Measurements from ENCODE around the gene HOXB8. TPM values are rescaled to one million over a fixed set of nuclear protein-coding genes. Genes with fewer than 3 reads are reported as not detected.

HOXB8 gene
- total RNA-seq, 1 experiment from 2014 or later = 0.70 TPM

GRCh38 chr17:48569674-48570324, 45.3 kb downstream of the HOXB8 start:
- Histone ChIP-seq H3K27me3 (ENCODE audit: insufficient read depth, low read depth) (no peaks in the 10 kb centered on the region), H3K9me3 (ENCODE audit: insufficient read depth, low read depth) (no peaks in the 10 kb centered on the region), H2AFZ (no peak overlapping the region), H3K4me2 (no peak overlapping the region), H3K27ac (no peak overlapping the region), H4K20me1 (ENCODE audit: insufficient read depth) (no peaks in the 10 kb centered on the region), H3K79me2 (ENCODE audit: low read depth) (no peaks in the 10 kb centered on the region), H3K9me2 (ENCODE audit: insufficient read depth) (no peaks in the 10 kb centered on the region), H3K4me1 (replicated peaks; ENCODE audit: insufficient read depth) (0 out of 2 replicates have a peak, but pooled peaks cover 6% of the 10 kb centered on the region), H3K36me3 (ENCODE audit: low read depth) (no peaks in the 10 kb centered on the region), H3K4me3 (no peak overlapping the region), H3F3A (ENCODE audit: insufficient read depth, low read depth) (no peaks in the 10 kb centered on the region)
- intact Hi-C loops (cut with micrococcal nuclease; ENCODE audit: unreplicated experiment) = no loop called here
- no TSS peak for BruUV-seq (replicated peaks)
- ChIA-PET POLR2A (ENCODE audit: unreplicated experiment) (no interaction called here), CTCF (interaction anchor here (0.6 kb wide), 2 partner anchors 48 to 228 kb away, joined by 4 to 7 read pairs; no protein-coding TSS in a partner anchor)
- no peak for DNase-seq
- TF ChIP-seq CTCF (conservative IDR thresholded peaks at IDR 0.05) (no peak), EZH2 (IDR thresholded peaks at IDR 0.05; ENCODE audit: low read depth) (no peak)

- no peak overlapping the region for H3K4me3 ChIP-seq
- intact Hi-C loops (cut with micrococcal nuclease; ENCODE audit: unreplicated experiment) = no loop called here
- H3K36me3 ChIP-seq (ENCODE audit: low read depth) = no peaks in the 10 kb centered on the region
- POLR2A ChIA-PET (ENCODE audit: unreplicated experiment) = no interaction called here
- no peak overlapping the region for H3K4me2 ChIP-seq
- H3K27me3 ChIP-seq (ENCODE audit: insufficient read depth, low read depth) = no peaks in the 10 kb centered on the region
- no peaks in the 10 kb centered on the region for H3K9me3 ChIP-seq (ENCODE audit: insufficient read depth, low read depth)
- no peak overlapping the region for H2AFZ ChIP-seq
- no peaks in the 10 kb centered on the region for H3K79me2 ChIP-seq (ENCODE audit: low read depth)
- H3K9me2 ChIP-seq (ENCODE audit: insufficient read depth) = no peaks in the 10 kb centered on the region
- CTCF ChIA-PET = no interaction called here
- TF ChIP-seq EZH2 (IDR thresholded peaks at IDR 0.05; ENCODE audit: low read depth) = no peak
- no peak for TF ChIP-seq CTCF (conservative IDR thresholded peaks at IDR 0.05)
- H3K4me1 ChIP-seq (replicated peaks; ENCODE audit: insufficient read depth) = 0 out of 2 replicates have a peak, but pooled peaks cover 6% of the 10 kb centered on the region
- no TSS peak for BruUV-seq (replicated peaks)
- H3K27ac ChIP-seq = no peak overlapping the region
- no peaks in the 10 kb centered on the region for H4K20me1 ChIP-seq (ENCODE audit: insufficient read depth)
- no peak for DNase-seq
- H3F3A ChIP-seq (ENCODE audit: insufficient read depth, low read depth) = no peaks in the 10 kb centered on the region
These were observed 45.9 kb downstream of the HOXB8 start for GRCh38 chr17:48569240-48569582.

GRCh38 chr17:48568499-48569239, 46.4 kb downstream of the HOXB8 start:
- DNase-seq = no peak
- no peaks in the 10 kb centered on the region for H3K79me2 ChIP-seq (ENCODE audit: low read depth)
- 0 out of 2 replicates have a peak, but pooled peaks cover 6% of the 10 kb centered on the region for H3K4me1 ChIP-seq (replicated peaks; ENCODE audit: insufficient read depth)
- no peak overlapping the region for H3K4me3 ChIP-seq
- H2AFZ ChIP-seq = no peak overlapping the region
- no peak overlapping the region for H3K27ac ChIP-seq
- CTCF ChIA-PET = no interaction called here
- H3F3A ChIP-seq (ENCODE audit: insufficient read depth, low read depth) = no peaks in the 10 kb centered on the region
- H4K20me1 ChIP-seq (ENCODE audit: insufficient read depth) = no peaks in the 10 kb centered on the region
- POLR2A ChIA-PET (ENCODE audit: unreplicated experiment) = interaction anchor here (0.6 kb wide), 1 partner anchor 207 kb away, joined by 3 read pairs; no protein-coding TSS in a partner anchor
- intact Hi-C loops (cut with micrococcal nuclease; ENCODE audit: unreplicated experiment) = no loop called here
- no peaks in the 10 kb centered on the region for H3K9me2 ChIP-seq (ENCODE audit: insufficient read depth)
- H3K4me2 ChIP-seq = no peak overlapping the region
- no peaks in the 10 kb centered on the region for H3K27me3 ChIP-seq (ENCODE audit: insufficient read depth, low read depth)
- no peaks in the 10 kb centered on the region for H3K36me3 ChIP-seq (ENCODE audit: low read depth)
- TF ChIP-seq CTCF (conservative IDR thresholded peaks at IDR 0.05) = no peak
- no peak for TF ChIP-seq EZH2 (IDR thresholded peaks at IDR 0.05; ENCODE audit: low read depth)
- no TSS peak for BruUV-seq (replicated peaks)
- H3K9me3 ChIP-seq (ENCODE audit: insufficient read depth, low read depth) = no peaks in the 10 kb centered on the region
